HepG2 (cell line): ENCODE results near the gene TNFAIP6. TPM values are rescaled to one million over a fixed set of nuclear protein-coding genes. Genes with fewer than 3 reads are reported as not detected.
A peak's percentile ranks its signal among the peaks of the same experiment; 100 is the strongest.

Source experiments
- ATAC-seq: fragments of 200-7000 bp; cut with Tn5 transposase; 3 replicates; pipeline ENCODE4 v1.9.1; 2020; ENCODE audit warnings: mild to moderate bottlenecking, moderate library complexity
- BruUV-seq: library from RNA; stranded (reverse); fragments of 400-500 nt; replicated peaks from 2 replicates; lab custom pipeline; 2021; lab: Mats Ljungman, UMichigan
- CTCF ChIA-PET: fragments of 300-600 bp; formaldehyde crosslinking; extraction: SDS; loops from one replicate; lab custom pipeline; 2021; ENCODE audit warnings: low total read pairs, inconsistent platforms, low intra/inter-chr PET ratio; lab: Yijun Ruan, JAX
- POLR2A ChIA-PET: fragments of 350-600 bp; sonication (Branson Sonifier 250); formaldehyde crosslinking; loops from one replicate; lab custom pipeline; 2020; ENCODE audit warnings: antibody characterized with exemption, inconsistent platforms; lab: Yijun Ruan, JAX
- DNase-seq: peaks from one replicate; pipeline ENCODE4 v3.0.0-alpha.2; 2015; ENCODE audit warnings: low spot score
- FAIRE-seq: peaks from 3 replicates; lab custom pipeline; 2011; peaks lifted over from hg19 to GRCh38; lab: Jason Lieb, UNC
- H2AFZ ChIP-seq: one replicate; pipeline ENCODE4 v1.6.1; 2011; ENCODE audit warnings: low read length, inconsistent platforms
- H3K27ac ChIP-seq: fragments of 300-600 bp; 3 replicates; pipeline ENCODE4 v1.8.0; 2011; ENCODE audit warnings: mixed run types, mild to moderate bottlenecking, mixed read lengths, low read length, inconsistent platforms; ENCODE audit not compliant: insufficient read depth; ENCODE audit errors: extremely low read length
- H3K27me3 ChIP-seq, 2 experiments: fragments of 200-600 bp in 1 of 2; 2 replicates in 1 of 2; 3 replicates in 1 of 2; pipeline versions ENCODE4 v1.6.0 to v1.8.0; 2011; ENCODE audit warnings: low read length in 2 of 2, mild to moderate bottlenecking in 2 of 2, moderate library complexity in 2 of 2, inconsistent platforms in 1 of 2; ENCODE audit not compliant: insufficient read depth in 2 of 2, control insufficient read depth in 1 of 2
- H3K36me3 ChIP-seq, 2 experiments: fragments of 200-600 bp in 1 of 2; replicated peaks in 1 of 2; 2 replicates in 1 of 2; 3 replicates in 1 of 2; pipeline versions ENCODE4 v1.5.1 to v1.8.0; 2011; ENCODE audit warnings: low read length in 2 of 2, inconsistent platforms in 1 of 2; ENCODE audit not compliant: insufficient read depth in 2 of 2, control insufficient read depth in 1 of 2
- H3K4me1 ChIP-seq: 2 replicates; pipeline ENCODE4 v1.5.1; 2012; ENCODE audit warnings: low read length, inconsistent platforms; ENCODE audit not compliant: insufficient read depth
- H3K4me2 ChIP-seq: 2 replicates; pipeline ENCODE4 v1.6.0; 2011; ENCODE audit warnings: low read depth, low read length, inconsistent platforms
- H3K4me3 ChIP-seq, 3 experiments: fragments of 200-600 bp in 1 of 3; sonication (generic), shearing (Covaris generic) in 1 of 3; replicated peaks in 1 of 3; 2 replicates each; pipeline ENCODE4 v1.5.1; 2011 to 2016; ENCODE audit warnings: low read length in 3 of 3, inconsistent platforms in 2 of 3, low read depth in 2 of 3, mild to moderate bottlenecking in 2 of 3, control low read depth in 1 of 3, mixed read lengths in 1 of 3; ENCODE audit not compliant: insufficient read depth in 1 of 3
- H3K79me2 ChIP-seq: one replicate; pipeline ENCODE4 v1.6.1; 2011; ENCODE audit warnings: low read length, inconsistent platforms; ENCODE audit not compliant: insufficient read depth
- H3K9ac ChIP-seq: 2 replicates; pipeline ENCODE4 v1.6.0; 2011; ENCODE audit warnings: mild to moderate bottlenecking, low read depth, low read length, inconsistent platforms; ENCODE audit not compliant: insufficient read depth
- H3K9me3 ChIP-seq: 2 replicates; pipeline ENCODE4 v1.5.1; 2012; ENCODE audit warnings: mild to moderate bottlenecking, low read length
- H4K20me1 ChIP-seq: 2 replicates; pipeline ENCODE4 v1.6.0; 2011; ENCODE audit warnings: inconsistent platforms, mild to moderate bottlenecking, low read length, moderate library complexity; ENCODE audit not compliant: insufficient read depth
- KDM5B ChIP-seq: sonication (generic); formaldehyde crosslinking; IDR thresholded peaks from 2 replicates; pipeline ENCODE4 v1.4.0; 2020; ENCODE audit warnings: missing genetic modification reagents, mild to moderate bottlenecking, borderline replicate concordance
- MAFF ChIP-seq: IDR thresholded peaks from 2 replicates; pipeline ENCODE4 v1.6.1; 2011; ENCODE audit warnings: low read depth, low read length, improper control_type of control experiment
- MEIS1 ChIP-seq: sonication (generic); formaldehyde crosslinking; IDR thresholded peaks from 2 replicates; pipeline ENCODE4 v1.9.0; 2021; ENCODE audit warnings: mild to moderate bottlenecking, missing genetic modification reagents, moderate library complexity, borderline replicate concordance
- PHF20 ChIP-seq: sonication (generic); formaldehyde crosslinking; IDR thresholded peaks from 2 replicates; pipeline ENCODE4 v1.5.0; 2020; ENCODE audit warnings: mild to moderate bottlenecking, missing genetic modification reagents
- UBTF ChIP-seq: sonication (generic); formaldehyde crosslinking; IDR thresholded peaks from 2 replicates; pipeline ENCODE4 v1.4.0; 2020; ENCODE audit warnings: mild to moderate bottlenecking, missing genetic modification reagents
- ZBTB7A ChIP-seq: sonication (generic); formaldehyde crosslinking; IDR thresholded peaks from 2 replicates; pipeline ENCODE4 v1.8.0; 2022; ENCODE audit warnings: mild to moderate bottlenecking, missing genetic modification reagents
- ZNF672 ChIP-seq: sonication (generic); formaldehyde crosslinking; IDR thresholded peaks from 2 replicates; pipeline ENCODE4 v1.8.1; 2022; ENCODE audit warnings: missing genetic modification reagents
- ZNF768 ChIP-seq: sonication (generic); formaldehyde crosslinking; IDR thresholded peaks from 2 replicates; pipeline ENCODE4 v1.4.0; 2020; ENCODE audit warnings: missing genetic modification reagents
- ZNF879 ChIP-seq: sonication (generic); formaldehyde crosslinking; IDR thresholded peaks from 2 replicates; pipeline ENCODE4 v1.8.1; 2023; ENCODE audit warnings: missing genetic modification reagents
- WGBS: methylation state at CpG from one replicate; pipeline ENCODE4 v1.1.6; 2017; ENCODE audit warnings: low lambda C conversion rate; 5-methylcytosine and 5-hydroxymethylcytosine counted together
- in situ Hi-C: cut with HindIII; loops from 2 replicates; pipeline ENCODE4 v1.10.0; 2017; ENCODE audit warnings: low pct_unique_long_range_greater_than_20kb; ENCODE audit not compliant: extremely low pct_ligation_motif_present
- intact Hi-C: fragments of 100-400 bp; cut with micrococcal nuclease; formaldehyde crosslinking; loops from one replicate; pipeline ENCODE4 v1.10.0; 2022; ENCODE audit not compliant: unreplicated experiment
- polyA plus RNA-seq, 8 experiments: library from polyadenylated mRNA; depleted of rRNA in 3 of 8; stranded (reverse) in 7 of 8; unstranded in 1 of 8; fragments of >200 nt; fragmentation: Illumina TruSeq in 4 of 8; extraction: Trizol in 4 of 8; gene quantifications; 2 replicates each; pipeline versions ENCODE4 v1.2.1 to v1.2.3, GENCODE V29; 2011 to 2016; ENCODE audit warnings: low read depth in 4 of 8, missing spikeins in 1 of 8, mixed read lengths in 1 of 8; ENCODE audit not compliant: insufficient read depth in 1 of 8
- total RNA-seq, 5 experiments: library from RNA; depleted of rRNA; stranded (reverse); fragments of >200 nt; fragmentation: Illumina TruSeq; extraction: Trizol; gene quantifications; 2 replicates each; pipeline ENCODE4 v1.2.3, GENCODE V29; 2016; ENCODE audit warnings: low read depth in 1 of 5
- TF ChIP-seq, protein P1 (sequence below): sonication (generic); formaldehyde crosslinking; IDR thresholded peaks from 2 replicates; pipeline ENCODE4 v1.5.0; 2020; ENCODE audit warnings: mild to moderate bottlenecking, missing genetic modification reagents, borderline replicate concordance
- TF ChIP-seq, protein P2 (sequence below): sonication (generic); formaldehyde crosslinking; IDR thresholded peaks from 2 replicates; pipeline ENCODE4 v1.4.0; 2020; ENCODE audit warnings: mild to moderate bottlenecking, missing genetic modification reagents

TNFAIP6 gene
- total and polyA plus RNA-seq, 2 of the 13 experiments (the other 11 are each of a cell fraction or from before 2014, with no cell fraction given), result not detected

GRCh38 chr2:151315381-151315903 is 42.0 kb upstream of the TNFAIP6 start:
- peaks cover 0 to 20% of the 10 kb centered on the region in 2 experiments; a peak in 2 of 5 replicates for H3K27me3 ChIP-seq
- ATAC-seq (peak; percentile 57), DNase-seq (no peak), FAIRE-seq (no peak)
- H3K9ac ChIP-seq, result no peak overlapping the region
- no peaks in the 10 kb centered on the region for H4K20me1 ChIP-seq
- H3K36me3 ChIP-seq, result no peaks in the 10 kb centered on the region
- in situ Hi-C loops, result no loop called here
- no peaks in the 10 kb centered on the region for H3K4me1 ChIP-seq
- intact Hi-C loops, result no loop called here
- H3K27ac ChIP-seq, result no peak overlapping the region
- peak overlapping the region; percentile 52 for H2AFZ ChIP-seq
- no peak overlapping the region for H3K4me2 ChIP-seq
- no TSS peak for BruUV-seq
- WGBS, result 15% methylated on average over 7 of the region's 7 CpGs
- H3K9me3 ChIP-seq, result no peaks in the 10 kb centered on the region
- CTCF ChIA-PET, result no interaction called here
- POLR2A ChIA-PET, result no interaction called here
- H3K4me3 ChIP-seq, result no peak overlapping the region
- H3K79me2 ChIP-seq, result no peaks in the 10 kb centered on the region
- TF ChIP-seq UBTF (CRISPR knock-in tag) (no peak), ZNF879 (CRISPR knock-in tag) (no peak), MEIS1 (CRISPR knock-in tag) (no peak), MAFF (no peak), ZBTB7A (CRISPR knock-in tag) (no peak), KDM5B (CRISPR knock-in tag) (no peak), ZNF672 (CRISPR knock-in tag) (no peak), ZNF768 (no peak), PHF20 (CRISPR knock-in tag) (no peak)
- TF ChIP-seq, protein P1, sequence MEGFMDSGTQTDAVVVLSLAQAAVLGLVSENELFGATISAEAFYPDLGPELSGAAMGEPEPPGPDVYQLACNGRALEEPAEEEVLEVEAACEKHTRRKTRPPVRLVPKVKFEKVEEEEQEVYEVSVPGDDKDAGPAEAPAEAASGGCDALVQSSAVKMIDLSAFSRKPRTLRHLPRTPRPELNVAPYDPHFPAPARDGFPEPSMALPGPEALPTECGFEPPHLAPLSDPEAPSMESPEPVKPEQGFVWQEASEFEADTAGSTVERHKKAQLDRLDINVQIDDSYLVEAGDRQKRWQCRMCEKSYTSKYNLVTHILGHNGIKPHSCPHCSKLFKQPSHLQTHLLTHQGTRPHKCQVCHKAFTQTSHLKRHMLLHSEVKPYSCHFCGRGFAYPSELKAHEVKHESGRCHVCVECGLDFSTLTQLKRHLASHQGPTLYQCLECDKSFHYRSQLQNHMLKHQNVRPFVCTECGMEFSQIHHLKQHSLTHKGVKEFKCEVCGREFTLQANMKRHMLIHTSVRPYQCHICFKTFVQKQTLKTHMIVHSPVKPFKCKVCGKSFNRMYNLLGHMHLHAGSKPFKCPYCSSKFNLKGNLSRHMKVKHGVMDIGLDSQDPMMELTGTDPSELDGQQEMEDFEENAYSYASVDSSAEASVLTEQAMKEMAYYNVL (CRISPR knock-in tag), result no peak
- TF ChIP-seq, protein P2, sequence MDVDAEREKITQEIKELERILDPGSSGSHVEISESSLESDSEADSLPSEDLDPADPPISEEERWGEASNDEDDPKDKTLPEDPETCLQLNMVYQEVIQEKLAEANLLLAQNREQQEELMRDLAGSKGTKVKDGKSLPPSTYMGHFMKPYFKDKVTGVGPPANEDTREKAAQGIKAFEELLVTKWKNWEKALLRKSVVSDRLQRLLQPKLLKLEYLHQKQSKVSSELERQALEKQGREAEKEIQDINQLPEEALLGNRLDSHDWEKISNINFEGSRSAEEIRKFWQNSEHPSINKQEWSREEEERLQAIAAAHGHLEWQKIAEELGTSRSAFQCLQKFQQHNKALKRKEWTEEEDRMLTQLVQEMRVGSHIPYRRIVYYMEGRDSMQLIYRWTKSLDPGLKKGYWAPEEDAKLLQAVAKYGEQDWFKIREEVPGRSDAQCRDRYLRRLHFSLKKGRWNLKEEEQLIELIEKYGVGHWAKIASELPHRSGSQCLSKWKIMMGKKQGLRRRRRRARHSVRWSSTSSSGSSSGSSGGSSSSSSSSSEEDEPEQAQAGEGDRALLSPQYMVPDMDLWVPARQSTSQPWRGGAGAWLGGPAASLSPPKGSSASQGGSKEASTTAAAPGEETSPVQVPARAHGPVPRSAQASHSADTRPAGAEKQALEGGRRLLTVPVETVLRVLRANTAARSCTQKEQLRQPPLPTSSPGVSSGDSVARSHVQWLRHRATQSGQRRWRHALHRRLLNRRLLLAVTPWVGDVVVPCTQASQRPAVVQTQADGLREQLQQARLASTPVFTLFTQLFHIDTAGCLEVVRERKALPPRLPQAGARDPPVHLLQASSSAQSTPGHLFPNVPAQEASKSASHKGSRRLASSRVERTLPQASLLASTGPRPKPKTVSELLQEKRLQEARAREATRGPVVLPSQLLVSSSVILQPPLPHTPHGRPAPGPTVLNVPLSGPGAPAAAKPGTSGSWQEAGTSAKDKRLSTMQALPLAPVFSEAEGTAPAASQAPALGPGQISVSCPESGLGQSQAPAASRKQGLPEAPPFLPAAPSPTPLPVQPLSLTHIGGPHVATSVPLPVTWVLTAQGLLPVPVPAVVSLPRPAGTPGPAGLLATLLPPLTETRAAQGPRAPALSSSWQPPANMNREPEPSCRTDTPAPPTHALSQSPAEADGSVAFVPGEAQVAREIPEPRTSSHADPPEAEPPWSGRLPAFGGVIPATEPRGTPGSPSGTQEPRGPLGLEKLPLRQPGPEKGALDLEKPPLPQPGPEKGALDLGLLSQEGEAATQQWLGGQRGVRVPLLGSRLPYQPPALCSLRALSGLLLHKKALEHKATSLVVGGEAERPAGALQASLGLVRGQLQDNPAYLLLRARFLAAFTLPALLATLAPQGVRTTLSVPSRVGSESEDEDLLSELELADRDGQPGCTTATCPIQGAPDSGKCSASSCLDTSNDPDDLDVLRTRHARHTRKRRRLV, result no peak
